ENCODE measurements around the gene TMEM183A.

GRCh38 chr1:202998836-202999750, 8.1 kb upstream of the TMEM183A start:
- TF ChIP-seq POLR2A (IDR thresholded peaks at IDR 0.05; ENCODE audit: low read depth, low read length): no peak
- TF ChIP-seq TAF1 (IDR thresholded peaks at IDR 0.05; ENCODE audit: borderline replicate concordance, low read depth, low read length): no peak
- no peak for TF ChIP-seq POLR2AphosphoS5 (IDR thresholded peaks at IDR 0.05; ENCODE audit: low read depth, low read length)
